GM12892 (cell line): ENCODE results near the gene TNN.

ENCODE experiments used
- POLR2A ChIP-seq: IDR thresholded peaks from 2 replicates; pipeline ENCODE4 v1.6.1; 2011; ENCODE audit warnings: low read depth, low read length, control low read depth
- POLR2AphosphoS5 ChIP-seq: IDR thresholded peaks from 2 replicates; pipeline ENCODE4 v1.6.1; 2011; ENCODE audit warnings: low read depth, low read length, control low read depth

DNA sequence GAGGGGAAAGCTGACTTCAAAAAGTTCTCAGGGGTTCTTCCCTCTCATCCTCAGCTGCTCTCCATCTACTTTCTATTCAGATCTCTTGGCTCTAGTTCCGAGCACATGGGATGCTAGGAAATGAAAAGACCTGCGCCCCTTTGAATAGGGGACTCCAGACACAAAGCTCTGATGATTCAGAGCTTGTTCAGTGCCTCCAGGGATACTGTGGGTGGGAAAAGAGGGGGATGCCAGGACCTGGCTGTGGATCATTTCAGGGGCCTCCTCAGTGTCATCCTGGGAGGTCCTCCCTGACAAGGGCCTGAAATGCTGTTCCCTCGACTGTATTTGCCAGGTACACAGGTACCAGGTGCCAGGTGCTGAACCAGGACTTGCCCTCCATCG is 125.9 kb downstream of the TNN start:
- TF ChIP-seq POLR2AphosphoS5 (no peak), POLR2A (no peak)
